Stomach (tissue), 9 donors: ENCODE measurements around the gene IFT25. TPM values are rescaled to one million over a fixed set of nuclear protein-coding genes. Genes with fewer than 3 reads are reported as not detected.
"Not testable (repeated sequence)": the region's sequence is repeated elsewhere in the genome, so short reads cannot be mapped to it uniquely, and the experiment has no call there.

Experiments used
- DNase-seq, 2 donors: peaks; one replicate each; pipeline versions ENCODE4 v3.0.0 to v3.0.0-alpha.2; 2013 to 2019
- H3K27ac ChIP-seq, 5 donors: fragments of 200-600 bp in 4 of 5; sonication (generic) in 4 of 5; one replicate each; pipeline ENCODE4 v1.5.1; 2013 to 2019; ENCODE audit warnings: mild to moderate bottlenecking in 1 of 5, moderate library complexity in 1 of 5
- H3K27me3 ChIP-seq, 3 donors: fragments of 200-600 bp; sonication (generic); one replicate each; pipeline ENCODE4 v1.5.1; 2017 to 2019; ENCODE audit warnings: mixed run types in 1 of 3
- H3K36me3 ChIP-seq, 4 donors: fragments of 200-600 bp; sonication (generic); 1 replicate in 3 of 4; 2 replicates in 1 of 4; pipeline ENCODE4 v1.5.1; 2016 to 2019
- H3K4me1 ChIP-seq, 4 donors: fragments of 200-600 bp; sonication (generic); one replicate each; pipeline ENCODE4 v1.5.1; 2016 to 2019
- H3K4me3 ChIP-seq, 4 donors: fragments of 200-600 bp; sonication (generic) in 3 of 4; one replicate each; pipeline ENCODE4 v1.5.1; 2016 to 2019; ENCODE audit warnings: mild to moderate bottlenecking in 1 of 4
- H3K9me3 ChIP-seq, 4 donors: fragments of 200-600 bp; sonication (generic); one replicate each; pipeline ENCODE4 v1.5.1; 2016 to 2019
- CTCF ChIP-seq, 7 experiments: fragments of 450-650 bp in 4 of 7; fragments of 200-600 bp in 3 of 7; sonication (generic) in 3 of 7; IDR thresholded peaks; one replicate each; pipeline ENCODE4 v1.5.1; 2016 to 2019; ENCODE audit warnings: antibody characterized with exemption in 7 of 7, control low read depth in 2 of 7, mild to moderate bottlenecking in 1 of 7
- EP300 ChIP-seq: sonication (generic); formaldehyde crosslinking; IDR thresholded peaks from one replicate; pipeline ENCODE4 v1.6.1; 2017; ENCODE audit warnings: antibody characterized with exemption
- POLR2A ChIP-seq, 4 donors: fragments of 450-650 bp; IDR thresholded peaks; one replicate each; pipeline ENCODE4 v1.6.1; 2016; ENCODE audit warnings: antibody characterized with exemption in 4 of 4, control low read depth in 2 of 4, mild to moderate bottlenecking in 1 of 4, moderate library complexity in 1 of 4
- POLR2AphosphoS5 ChIP-seq, 3 donors: sonication (generic); formaldehyde crosslinking; IDR thresholded peaks; one replicate each; pipeline ENCODE4 v1.6.1; 2016; ENCODE audit warnings: antibody characterized with exemption in 3 of 3
- WGBS, 5 donors: extraction: QIAGEN DNeasy Blood & Tissue Kit in 3 of 5; methylation state at CpG; one replicate each; pipeline versions ENCODE4 v1.1.5 to v1.1.7; 2013 to 2018; 5-methylcytosine and 5-hydroxymethylcytosine counted together
- intact Hi-C: fragments of 100-400 bp; cut with DNase I; formaldehyde crosslinking; loops from one replicate; pipeline ENCODE4 v1.15.1; 2023; ENCODE audit warnings: low total_unique reads
- polyA plus RNA-seq, 3 donors: library from polyadenylated mRNA; stranded (reverse); fragments of 200-250 nt; gene quantifications; one replicate each; pipeline ENCODE4 v1.2.3, GENCODE V29; 2013
- total RNA-seq, 5 donors: library from RNA; depleted of rRNA; stranded (reverse); fragments of >200 nt; gene quantifications; one replicate each; pipeline versions ENCODE4 v1.1.0 to v1.2.3, GENCODE V29; 2014 to 2016
- donor health status: healthy with polysubstance abuse.
- donor health status: Bipolar disorder and iron deficiency.
- donor health status: healthy.

The IFT25 gene
- total and polyA plus RNA-seq, 8 donors = 5.8 to 71.2 (median 40.9) TPM

- H3K36me3 ChIP-seq = peaks cover 6 to 32% (median 32%) of the 10 kb centered on the region in 4 donors
- H3K27ac ChIP-seq = peak within 1 kb of the TSS; percentile 78 to 89 (median 87)
- intact Hi-C loops = loop anchor here (5.0 kb wide), 1 partner anchor 58 kb away; the partner anchor contains the start of genes IFT25 and LRRC42
- H3K4me1 ChIP-seq = peaks cover 10 to 36% (median 18%) of the 10 kb centered on the region in 4 donors
- TF ChIP-seq POLR2A (IDR thresholded peaks at IDR 0.05) = no peak
- TF ChIP-seq POLR2AphosphoS5 (IDR thresholded peaks at IDR 0.05) = peak; percentile 47 to 83 (median 73)
- TF ChIP-seq EP300 = peak; percentile 17
- no peak for TF ChIP-seq CTCF (IDR thresholded peaks at IDR 0.05)
- H3K4me3 ChIP-seq = peak within 1 kb of the TSS; percentile 68 to 96 (median 84)
- H3K9me3 ChIP-seq = no peaks in the 10 kb centered on the region
- DNase-seq = peak; percentile 92 to 97
- no peaks in the 10 kb centered on the region for H3K27me3 ChIP-seq
- 1 to 4% (median 3%) methylated on average over 26 to 62 of the region's 62 CpGs for WGBS, 5 donors
These were observed 55.9 kb downstream of the IFT25 start, which contains the start of gene YIPF1 for GRCh38 chr1:53889304-53890298. Gene YIPF1, minus strand, starts transcription at chr1:53889797. Its CDS starts 860 bp downstream, at chr1:53888937.

- no peak for DNase-seq
- TF ChIP-seq EP300 (no peak), CTCF (IDR thresholded peaks at IDR 0.05) (no peak), POLR2A (IDR thresholded peaks at IDR 0.05) (no peak), POLR2AphosphoS5 (IDR thresholded peaks at IDR 0.05) (no peak)
- Histone ChIP-seq H3K4me1 (peaks cover 10 to 29% (median 18%) of the 10 kb centered on the region in 4 donors), H3K27me3 (no peaks in the 10 kb centered on the region), H3K36me3 (peaks cover 6 to 36% (median 35%) of the 10 kb centered on the region in 4 donors), H3K27ac (peak overlapping the region in 4 of 5 donors; percentile 81 to 89 (median 88)), H3K4me3 (peak overlapping the region; percentile 68 to 96 (median 84)), H3K9me3 (no peaks in the 10 kb centered on the region)
- 30 to 55% (median 34%) methylated on average over 2 of the region's 2 CpGs for WGBS, 5 donors
- intact Hi-C loops = no loop called here
These were observed 56.8 kb downstream of the IFT25 start for GRCh38 chr1:53888681-53889080.

- H3K9me3 ChIP-seq, H3K27me3 ChIP-seq, H3K4me3 ChIP-seq, H3K27ac ChIP-seq, intact Hi-C loops, DNase-seq: not testable (repeated sequence)
- Histone ChIP-seq H3K36me3 (peaks cover 16 to 75% (median 71%) of the 10 kb centered on the region in 4 donors), H3K4me1 (peaks cover 0 to 15% (median 7%) of the 10 kb centered on the region in 4 donors)
- 91 to 96% (median 95%) methylated on average over 6 of the region's 6 CpGs for WGBS, 5 donors
These were observed 61.9 kb downstream of the IFT25 start for GRCh38 chr1:53883600-53883999.

- peaks cover 29 to 82% (median 78%) of the 10 kb centered on the region in 4 donors for H3K36me3 ChIP-seq
- H3K27ac ChIP-seq, intact Hi-C loops, H3K27me3 ChIP-seq, H3K9me3 ChIP-seq, H3K4me1 ChIP-seq, DNase-seq, H3K4me3 ChIP-seq: not testable (repeated sequence)
- 93 to 98% (median 97%) methylated on average over 2 of the region's 2 CpGs for WGBS, 5 donors
These were observed 63.6 kb downstream of the IFT25 start for GRCh38 chr1:53881853-53882252.

- peak in 1 of 2 donors; percentile 69 for DNase-seq
- TF ChIP-seq CTCF (IDR thresholded peaks at IDR 0.05) (peak in 5 of 7 experiments; percentile 40 to 64 (median 53)), POLR2AphosphoS5 (IDR thresholded peaks at IDR 0.05) (no peak)
- no peak overlapping the region for H3K27ac ChIP-seq
- peaks cover 0 to 8% (median 2%) of the 10 kb centered on the region in 4 donors for H3K4me1 ChIP-seq
- H3K36me3 ChIP-seq = peaks cover 39 to 88% (median 82%) of the 10 kb centered on the region in 4 donors
- H3K9me3 ChIP-seq = no peaks in the 10 kb centered on the region
- intact Hi-C loops = loop anchor here (5.0 kb wide), 1 partner anchor 69 kb away; the partner anchor contains the start of genes IFT25 and LRRC42
- no peaks in the 10 kb centered on the region for H3K27me3 ChIP-seq
- 35 to 52% (median 39%) methylated on average over 5 of the region's 5 CpGs for WGBS, 5 donors
- H3K4me3 ChIP-seq = no peak overlapping the region
These were observed 66.9 kb downstream of the IFT25 start for GRCh38 chr1:53878492-53879105.

GRCh38 chr1:53875150-53875549 is 70.3 kb downstream of the IFT25 start:
- not testable (repeated sequence) for H3K4me3 ChIP-seq, H3K27me3 ChIP-seq, H3K27ac ChIP-seq, H3K9me3 ChIP-seq, DNase-seq, H3K4me1 ChIP-seq
- 88 to 99% (median 95%) methylated on average over 2 of the region's 2 CpGs for WGBS, 5 donors
- peaks cover 42 to 95% (median 92%) of the 10 kb centered on the region in 4 donors for H3K36me3 ChIP-seq
- intact Hi-C loops = loop anchor here (5.0 kb wide), 1 partner anchor 72 kb away; the partner anchor contains the start of genes IFT25 and LRRC42
